HPDE6-E6E7 (cell line): ENCODE measurements around the gene SUPT7L.
A peak's percentile ranks its signal among the peaks of the same experiment; 100 is the strongest.
"Not testable (repeated sequence)": the region's sequence is repeated elsewhere in the genome, so short reads cannot be mapped to it uniquely, and the experiment has no call there.

Source experiments
- DNase-seq: peaks from one replicate; pipeline ENCODE4 v3.0.0; 2011; ENCODE audit warnings: missing footprints; ENCODE audit errors: extremely low spot score

The SUPT7L gene

DNA sequence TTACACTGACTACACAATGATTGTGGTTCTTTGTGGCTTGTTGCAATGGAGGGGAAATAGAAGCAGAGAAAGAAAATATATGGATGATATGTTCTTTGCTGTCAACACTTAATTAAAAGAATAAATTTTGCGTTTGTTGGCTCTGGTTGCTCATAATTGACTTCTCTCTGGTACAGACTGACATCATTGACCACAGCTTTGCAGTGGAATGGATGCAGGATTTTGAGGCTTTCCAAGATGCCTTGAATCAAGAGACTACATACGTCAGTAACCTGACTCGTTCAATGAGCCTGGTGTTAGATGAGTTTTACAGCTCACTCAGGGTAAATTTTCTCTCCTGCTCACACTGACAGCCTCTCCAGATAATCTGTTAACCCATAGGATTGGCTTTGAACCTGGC lies 24.7 kb downstream of the SUPT7L start:
- no peak for DNase-seq

GRCh38 chr2:27638037-27638637 lies 25.3 kb downstream of the SUPT7L start:
- DNase-seq: peak; percentile 43

- DNase-seq: no peak
Measured at GRCh38 chr2:27636766-27637165, 26.6 kb downstream of the SUPT7L start.

- no peak for DNase-seq
Measured at GRCh38 chr2:27634291-27634690, 29.1 kb downstream of the SUPT7L start.

GRCh38 chr2:27630257-27630656 lies 33.2 kb downstream of the SUPT7L start:
- not testable (repeated sequence) for DNase-seq

DNA sequence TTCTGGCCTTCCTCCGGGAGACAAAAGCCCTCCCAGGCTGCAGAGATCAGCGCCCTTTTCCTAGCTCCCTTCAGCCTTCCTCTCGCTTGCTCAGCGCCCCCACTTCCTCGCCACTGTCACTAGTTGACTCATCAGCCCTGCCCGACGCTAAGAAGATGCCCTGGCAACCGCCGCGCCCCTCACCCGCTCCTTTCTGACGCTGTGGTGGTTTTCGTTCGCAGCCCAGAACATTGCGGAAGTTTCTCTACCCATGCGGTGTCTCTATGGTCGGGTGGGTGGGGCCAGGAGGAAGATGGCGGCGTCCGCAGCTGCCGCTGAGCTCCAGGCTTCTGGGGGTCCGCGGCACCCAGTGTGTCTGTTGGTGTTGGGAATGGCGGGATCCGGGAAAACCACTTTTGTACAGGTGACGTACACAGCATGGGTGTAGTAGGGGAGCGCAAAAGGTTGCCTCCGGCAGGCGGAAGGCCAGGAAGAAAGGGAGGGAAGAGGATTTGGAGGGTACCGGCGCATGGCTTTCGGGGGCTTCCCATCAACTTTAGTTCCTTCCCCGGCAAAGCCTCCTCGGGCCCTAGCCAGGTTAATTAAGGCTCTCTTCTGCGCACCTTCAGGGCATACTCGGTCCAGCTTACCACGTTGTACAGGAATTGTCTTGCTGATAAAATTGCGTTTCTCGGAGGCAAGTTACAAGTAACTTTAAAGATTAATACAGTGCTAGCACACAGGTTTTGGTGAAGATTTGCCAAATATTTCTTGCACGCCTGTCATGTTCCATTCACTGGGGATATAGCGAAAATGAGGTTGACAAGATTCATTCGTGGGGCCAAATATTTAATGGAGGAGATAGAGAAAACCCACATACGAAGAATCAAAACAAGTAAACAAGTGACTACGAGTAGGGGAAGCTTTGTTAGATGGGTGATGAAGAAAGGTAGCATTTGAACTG lies 34.4 kb downstream of the SUPT7L start, which contains the start of the genes CCDC121 and GPN1:
Gene CCDC121 (minus strand): TSS at position 246 of the 943 bp plus-strand sequence. CDS start 1,213 bp downstream, outside the sequence.
Gene GPN1 (plus strand): TSS at position 284 of the 943 bp plus-strand sequence. CDS start 9 bp downstream, at position 293.
- peak; percentile 80 for DNase-seq

DNA sequence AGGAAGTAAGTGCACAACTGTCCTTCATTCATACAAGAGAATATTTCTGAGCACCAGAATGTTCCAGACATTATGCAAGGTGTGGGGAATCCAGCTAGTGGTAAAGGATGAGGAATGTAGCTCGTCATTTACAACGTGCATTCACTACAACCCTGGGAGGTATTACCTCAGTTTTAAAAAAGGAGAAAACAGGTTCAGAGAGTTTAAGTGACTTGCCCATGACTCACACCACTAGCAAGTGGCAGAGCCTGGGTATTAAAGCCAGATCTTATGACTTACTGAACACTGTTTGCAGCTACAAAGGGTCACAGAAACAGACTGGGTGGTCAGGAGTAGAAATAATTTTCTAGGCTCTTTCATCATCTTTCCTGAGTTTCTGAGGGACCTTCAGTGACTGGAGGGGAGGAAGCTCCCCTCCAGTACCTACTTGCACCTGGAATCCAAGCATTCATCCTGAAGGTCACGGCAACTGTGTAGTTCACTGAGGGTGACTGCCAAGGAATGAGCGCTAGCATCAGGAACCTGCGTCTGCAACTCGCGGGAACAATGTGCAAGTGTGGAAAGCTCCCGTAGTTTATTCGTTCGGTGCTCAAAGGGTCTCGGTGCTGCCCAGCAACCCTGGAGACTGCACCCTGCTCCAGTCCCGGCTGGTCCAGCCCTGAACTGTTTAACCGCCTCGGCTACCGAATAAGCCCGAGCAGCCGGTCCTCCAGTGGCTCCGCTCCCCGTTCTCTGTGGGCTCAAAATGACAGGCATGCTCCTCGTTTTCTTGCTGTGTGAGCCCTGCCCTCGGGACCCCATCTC lies 35.2 kb downstream of the SUPT7L start:
- peak; percentile 84 for DNase-seq

DNA sequence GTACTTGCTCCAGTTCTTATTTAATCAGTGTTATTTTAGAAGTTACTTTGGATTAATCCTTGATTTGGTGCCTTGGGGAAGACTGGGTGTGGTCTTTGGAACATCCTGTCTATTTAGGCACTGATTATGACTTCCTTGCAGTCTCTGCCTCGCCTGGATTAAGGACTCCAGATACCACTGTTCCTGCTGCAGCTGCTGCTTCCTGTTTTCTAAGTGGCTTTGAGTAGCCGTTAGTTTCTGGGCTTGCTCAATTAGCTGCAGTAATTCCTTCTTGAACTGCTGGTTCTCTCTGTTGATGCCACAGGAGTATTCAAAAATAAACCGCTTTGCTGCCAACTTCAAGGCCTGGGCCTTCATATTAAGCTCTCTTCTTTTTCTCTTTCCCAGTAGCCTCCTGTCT lies 36.5 kb downstream of the SUPT7L start:
- not testable (repeated sequence) for DNase-seq

- not testable (repeated sequence) for DNase-seq
Measured at GRCh38 chr2:27626323-27626722, 37.1 kb downstream of the SUPT7L start.

GRCh38 chr2:27624943-27625342 lies 38.5 kb downstream of the SUPT7L start:
- no peak for DNase-seq

DNA sequence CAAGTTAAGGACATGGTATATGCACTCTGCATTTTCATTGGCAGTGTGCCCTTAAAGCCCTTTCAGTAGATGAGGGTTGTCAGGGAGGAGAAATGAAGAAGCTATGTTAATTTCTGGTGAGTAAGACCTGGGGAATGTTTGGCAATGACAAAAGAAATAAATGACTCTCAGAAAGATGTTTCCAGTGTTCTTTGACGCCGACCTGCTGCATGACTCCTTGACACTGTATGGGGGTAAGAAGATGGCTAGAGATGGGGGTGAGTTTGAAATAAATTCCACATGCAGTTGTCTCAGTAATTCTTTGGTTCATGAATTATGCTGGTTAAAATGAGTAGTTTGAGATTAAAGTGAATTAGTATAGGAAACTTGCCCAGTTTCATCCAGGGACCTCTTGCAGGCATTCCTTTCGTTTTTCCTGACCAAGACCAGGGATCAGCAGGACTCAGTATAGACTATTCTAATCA lies 40.5 kb downstream of the SUPT7L start:
- DNase-seq: no peak

GRCh38 chr2:27621524-27621923 lies 41.9 kb downstream of the SUPT7L start:
- DNase-seq: no peak

DNA sequence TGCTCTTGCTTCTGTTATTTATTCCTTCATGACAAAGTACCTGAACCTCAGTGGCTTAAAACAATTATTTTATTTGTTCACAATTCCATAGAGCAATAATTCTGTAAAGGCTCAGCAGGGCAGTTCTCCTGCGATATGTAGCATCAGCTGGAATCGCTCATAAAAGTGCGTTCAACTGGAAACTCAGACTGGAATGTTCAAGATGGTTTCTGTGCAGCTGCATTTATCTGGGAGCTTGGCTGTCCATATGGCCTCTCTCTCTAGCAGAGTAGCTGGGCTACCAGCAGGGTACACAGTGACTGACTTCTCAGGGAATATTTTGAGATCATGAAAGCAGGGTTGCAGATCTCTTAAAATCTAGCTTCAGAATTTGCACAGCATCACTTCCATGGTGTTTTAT lies 48.1 kb downstream of the SUPT7L start:
- DNase-seq: no peak

DNA sequence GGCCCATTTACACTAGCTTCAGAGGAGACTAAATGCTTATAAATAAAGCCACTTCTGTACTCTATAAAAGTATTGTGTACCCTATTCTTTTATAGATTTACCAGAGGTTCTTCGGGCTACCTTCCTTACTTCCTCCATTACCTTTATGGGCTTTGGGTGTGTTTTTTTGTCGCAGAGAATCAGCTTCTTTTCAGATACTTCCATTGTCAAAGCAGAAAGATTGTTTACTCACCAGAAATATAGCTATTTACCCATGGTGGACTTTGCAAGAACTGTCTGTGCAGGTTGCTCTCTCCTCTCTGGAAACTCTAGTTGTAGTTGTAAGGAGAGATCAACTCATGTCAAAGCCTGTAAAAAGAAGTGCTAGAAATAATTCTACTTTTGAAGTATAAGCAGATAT lies 49.4 kb downstream of the SUPT7L start:
- DNase-seq: no peak

- no peak for DNase-seq
Measured at GRCh38 chr2:27606611-27607010, 56.8 kb downstream of the SUPT7L start.
